GM10266 (cell line): ENCODE results near the gene MBTD1.

Experiments used
- DNase-seq: peaks from one replicate; pipeline ENCODE4 v3.0.0; 2012; ENCODE audit errors: extremely low spot score
- CTCF ChIP-seq: IDR thresholded peaks from 2 replicates; pipeline ENCODE4 v1.5.1; 2012; ENCODE audit warnings: mild to moderate bottlenecking, low read depth; ENCODE audit not compliant: control insufficient read depth, insufficient read depth; ENCODE audit errors: missing control alignments

MBTD1 gene

GRCh38 chr17:51203838-51204237 lies 56.0 kb downstream of the MBTD1 start:
- TF ChIP-seq CTCF, result no peak
- no peak for DNase-seq

- TF ChIP-seq CTCF, result no peak
- DNase-seq, result no peak
These were observed 59.0 kb downstream of the MBTD1 start for GRCh38 chr17:51200846-51201245.

- DNase-seq, result no peak
- no peak for TF ChIP-seq CTCF
These were observed 59.6 kb downstream of the MBTD1 start for GRCh38 chr17:51200295-51200694.

- no peak for DNase-seq
- TF ChIP-seq CTCF, result no peak
These were observed 62.1 kb downstream of the MBTD1 start for GRCh38 chr17:51197754-51198153.

GRCh38 chr17:51191895-51192294 lies 68.0 kb downstream of the MBTD1 start:
- no peak for TF ChIP-seq CTCF
- DNase-seq, result no peak

GRCh38 chr17:51189628-51190027 lies 70.2 kb downstream of the MBTD1 start:
- no peak for TF ChIP-seq CTCF
- no peak for DNase-seq

GRCh38 chr17:51189162-51189561 lies 70.7 kb downstream of the MBTD1 start:
- no peak for DNase-seq
- no peak for TF ChIP-seq CTCF
